AG10803 (cell line): ENCODE results near the gene PDZD2.

Experiments
- DNase-seq: peaks from one replicate; pipeline ENCODE4 v3.0.0; 2010; ENCODE audit warnings: low read depth
- H3K4me3 ChIP-seq: 2 replicates; pipeline ENCODE4 v1.5.1; 2011; ENCODE audit warnings: mild to moderate bottlenecking, low read length, control low read depth
- CTCF ChIP-seq: conservative IDR thresholded peaks from 2 replicates; pipeline ENCODE4 v1.5.1; 2011; ENCODE audit warnings: mild to moderate bottlenecking, low read length, control low read depth, inconsistent platforms

PDZD2 gene

GRCh38 chr5:31637851-31638250 lies 1.1 kb upstream of the PDZD2 start:
- no peak for DNase-seq
- no peak for TF ChIP-seq CTCF
- H3K4me3 ChIP-seq, result no peak overlapping the region

GRCh38 chr5:31638345-31638744 lies 586 bp upstream of the PDZD2 start:
- no peak for TF ChIP-seq CTCF
- peak overlapping the region; percentile 61 for H3K4me3 ChIP-seq
- no peak for DNase-seq

DNA sequence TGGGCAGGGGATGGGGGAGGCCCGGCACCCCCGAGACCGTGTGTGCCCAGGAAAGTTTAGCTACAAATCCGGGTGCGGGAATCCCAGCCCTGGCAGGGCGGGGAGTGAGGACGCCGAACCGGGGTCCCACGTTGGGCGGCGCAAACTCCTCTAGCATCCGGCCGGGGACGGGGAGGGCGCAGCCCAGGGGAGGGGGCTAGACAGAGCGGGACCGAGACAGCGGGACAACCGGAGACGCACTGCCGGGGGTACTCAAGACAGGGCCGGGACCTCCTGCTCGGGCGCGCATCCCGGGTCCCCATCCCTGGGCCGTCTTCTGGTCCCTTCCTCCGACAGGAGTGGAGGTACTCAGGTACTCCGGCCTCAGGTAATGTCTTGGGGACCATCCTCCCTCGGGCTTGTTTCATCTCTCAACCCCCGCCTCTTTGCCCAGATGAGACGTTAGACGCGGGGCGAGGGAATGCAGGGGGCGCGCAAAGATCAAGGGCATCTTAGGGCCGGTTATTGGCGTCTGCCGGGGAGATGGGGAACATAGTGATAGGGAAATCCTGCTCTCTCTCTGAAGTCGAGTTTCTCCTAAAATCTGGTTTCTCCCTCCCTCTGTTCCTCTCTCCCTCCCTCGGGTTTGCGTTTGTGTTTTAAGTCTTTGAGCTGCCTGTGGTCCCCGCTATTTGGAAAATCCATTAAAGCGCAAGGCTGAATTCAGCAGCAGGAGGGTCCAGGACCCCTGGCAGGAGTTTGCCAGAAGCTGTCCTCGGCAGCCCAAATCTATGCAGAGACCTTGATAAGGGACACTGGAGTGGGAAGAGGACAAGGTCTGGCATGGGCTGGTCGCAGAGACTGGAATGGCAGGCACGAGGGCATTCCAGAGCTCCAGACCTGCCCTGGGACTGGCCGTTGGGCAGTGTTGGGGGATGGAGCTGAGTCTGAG lies 815 bp downstream of the PDZD2 start:
- TF ChIP-seq CTCF, result no peak; the same call in 1 of the 2 replicates
- no peak overlapping the region; the same call in 1 of the 2 replicates for H3K4me3 ChIP-seq
- no peak for DNase-seq

GRCh38 chr5:31640573-31640972 lies 1.6 kb downstream of the PDZD2 start:
- no peak for DNase-seq
- no peak overlapping the region for H3K4me3 ChIP-seq
- TF ChIP-seq CTCF, result no peak

GRCh38 chr5:31641059-31641458 lies 2.1 kb downstream of the PDZD2 start:
- TF ChIP-seq CTCF, result no peak
- DNase-seq, result no peak
- H3K4me3 ChIP-seq, result no peak overlapping the region

- no peak overlapping the region for H3K4me3 ChIP-seq
- DNase-seq, result no peak
Measured at GRCh38 chr5:31641575-31641974, 2.6 kb downstream of the PDZD2 start.

More at GRCh38 chr5:31641575-31641974, 2.6 kb downstream of the PDZD2 start:
- TF ChIP-seq CTCF, result no peak
